Stomach smooth muscle (tissue), 2 donors: ENCODE measurements around the gene CXCL1.

ENCODE experiments used
- H3K27ac ChIP-seq: one replicate; pipeline ENCODE4 v1.7.0; 2013; ENCODE audit warnings: mild to moderate bottlenecking, low read length, inconsistent platforms
- H3K27me3 ChIP-seq, 2 donors: one replicate each; pipeline ENCODE4 v1.7.0; 2013; ENCODE audit warnings: low read length in 2 of 2; ENCODE audit not compliant: insufficient read depth in 2 of 2, control insufficient read depth in 1 of 2
- H3K36me3 ChIP-seq, 2 donors: one replicate each; pipeline ENCODE4 v1.7.0; 2013; ENCODE audit warnings: low read length in 2 of 2; ENCODE audit not compliant: control insufficient read depth in 2 of 2, insufficient read depth in 2 of 2
- H3K4me1 ChIP-seq: one replicate; pipeline ENCODE4 v1.7.0; 2013; ENCODE audit warnings: low read length; ENCODE audit not compliant: control insufficient read depth, insufficient read depth
- H3K4me3 ChIP-seq, 2 donors: one replicate each; pipeline ENCODE4 v1.7.0; 2013; ENCODE audit warnings: low read length in 2 of 2
- H3K9ac ChIP-seq, 2 donors: one replicate each; pipeline ENCODE4 v1.7.0; 2013; ENCODE audit warnings: low read length in 2 of 2, mild to moderate bottlenecking in 1 of 2
- H3K9me3 ChIP-seq, 2 donors: one replicate each; pipeline ENCODE4 v1.7.0; 2013; ENCODE audit warnings: low read length in 2 of 2; ENCODE audit not compliant: control insufficient read depth in 2 of 2
- donor health status: healthy.
- donor health status: Pancreatic carcinoma.

The CXCL1 gene

DNA sequence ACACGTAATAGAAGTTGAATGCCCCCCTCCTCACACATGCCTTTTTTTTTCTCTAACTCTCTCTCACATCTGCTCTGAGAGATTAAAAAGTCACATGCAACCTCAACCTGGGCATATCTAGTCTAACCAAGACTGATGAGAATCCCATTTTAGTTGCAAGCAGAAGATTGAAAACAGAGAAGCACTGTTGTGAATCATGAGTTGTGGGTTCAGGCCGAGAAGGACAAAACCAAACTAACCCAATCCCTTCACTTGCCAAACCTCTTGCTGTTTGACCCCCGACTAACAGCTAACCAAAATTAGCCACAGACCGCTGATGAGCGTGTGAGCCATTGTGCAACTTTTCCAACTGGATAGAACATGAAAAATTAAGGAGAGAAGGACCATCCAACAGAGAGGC lies 31.8 kb downstream of the CXCL1 start:
- Histone ChIP-seq H3K36me3 (no peaks in the 10 kb centered on the region), H3K4me1 (no peaks in the 10 kb centered on the region), H3K9ac (no peak overlapping the region), H3K9me3 (no peaks in the 10 kb centered on the region), H3K27me3 (no peaks in the 10 kb centered on the region), H3K27ac (no peak overlapping the region), H3K4me3 (no peak overlapping the region)

DNA sequence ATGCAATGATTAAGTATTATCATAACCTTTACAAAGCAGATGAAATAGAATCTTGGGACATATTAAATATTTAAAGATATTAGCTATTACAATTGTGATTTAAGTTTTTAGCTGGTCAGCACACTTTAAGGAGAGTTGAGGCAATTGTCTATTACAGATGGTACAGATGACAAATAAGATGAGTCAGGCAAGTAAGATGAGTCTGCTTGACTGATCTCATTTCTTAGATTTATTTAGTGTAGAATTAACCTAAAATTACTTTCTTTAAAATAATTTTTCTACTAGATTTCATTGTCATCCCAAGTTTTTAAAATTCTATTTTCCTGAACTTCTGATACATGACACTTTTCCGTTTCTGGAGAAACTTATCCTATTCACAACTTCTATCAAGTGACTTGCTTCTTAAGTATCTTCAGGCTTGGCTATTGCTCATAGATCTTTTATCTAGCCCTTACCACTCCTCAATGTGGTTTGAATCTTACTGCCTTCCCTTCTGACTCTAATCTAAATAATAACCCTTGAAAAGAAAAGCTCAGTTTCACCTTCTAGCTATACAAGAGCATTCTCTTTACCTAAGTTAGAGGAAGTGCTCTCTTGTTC lies 32.9 kb downstream of the CXCL1 start:
- H3K9ac ChIP-seq: no peak overlapping the region
- H3K4me1 ChIP-seq: no peaks in the 10 kb centered on the region
- no peak overlapping the region for H3K4me3 ChIP-seq
- H3K36me3 ChIP-seq: no peaks in the 10 kb centered on the region
- H3K9me3 ChIP-seq: no peaks in the 10 kb centered on the region
- H3K27me3 ChIP-seq: no peaks in the 10 kb centered on the region
- no peak overlapping the region for H3K27ac ChIP-seq

GRCh38 chr4:73902817-73903547 lies 33.8 kb downstream of the CXCL1 start:
- Histone ChIP-seq H3K9me3 (no peaks in the 10 kb centered on the region), H3K36me3 (no peaks in the 10 kb centered on the region), H3K4me1 (no peaks in the 10 kb centered on the region), H3K4me3 (no peak overlapping the region), H3K27me3 (no peaks in the 10 kb centered on the region), H3K9ac (no peak overlapping the region), H3K27ac (no peak overlapping the region)

DNA sequence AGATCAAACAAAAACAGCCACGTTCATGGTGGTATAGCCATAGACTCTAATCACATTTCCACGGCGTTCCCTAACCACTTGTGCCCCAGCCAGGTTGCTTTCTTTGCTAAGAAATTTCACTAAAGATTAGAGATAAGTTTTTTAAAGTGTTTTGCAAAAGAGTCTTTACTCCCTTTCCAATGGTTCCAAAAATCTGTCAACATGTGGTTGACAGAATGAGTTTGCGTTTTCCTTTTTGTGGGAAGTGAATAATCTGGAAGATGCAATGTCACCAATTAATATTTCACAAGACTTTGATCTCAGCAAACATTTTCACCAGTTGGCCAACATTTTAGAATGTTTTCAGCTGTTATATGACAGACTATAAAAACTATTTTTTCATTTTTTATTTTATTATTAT lies 35.3 kb downstream of the CXCL1 start:
- no peak overlapping the region for H3K9ac ChIP-seq
- H3K9me3 ChIP-seq: no peaks in the 10 kb centered on the region
- H3K27me3 ChIP-seq: no peaks in the 10 kb centered on the region
- H3K4me3 ChIP-seq: no peak overlapping the region
- H3K4me1 ChIP-seq: no peaks in the 10 kb centered on the region
- H3K27ac ChIP-seq: no peak overlapping the region
- no peaks in the 10 kb centered on the region for H3K36me3 ChIP-seq

DNA sequence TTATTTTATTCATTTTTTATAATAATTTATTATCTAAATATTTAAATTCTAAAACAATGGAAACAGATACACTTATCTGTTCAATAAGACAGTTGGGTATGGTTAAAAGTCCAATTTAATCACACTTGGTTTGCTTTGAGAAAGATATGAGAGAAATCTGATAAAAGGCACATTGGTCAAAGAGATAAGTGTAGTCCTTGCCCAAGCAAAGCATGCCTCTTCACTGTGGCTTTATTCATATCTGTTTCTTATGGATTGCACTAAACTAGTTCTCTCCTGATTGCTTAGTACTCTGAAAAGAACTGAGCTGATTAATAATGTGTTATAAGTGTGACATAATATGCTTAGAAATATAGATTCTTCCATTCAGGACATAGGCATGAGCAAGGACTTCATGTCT lies 39.8 kb downstream of the CXCL1 start:
- Histone ChIP-seq H3K9me3 (no peaks in the 10 kb centered on the region), H3K36me3 (no peaks in the 10 kb centered on the region), H3K4me3 (no peak overlapping the region), H3K27me3 (no peaks in the 10 kb centered on the region), H3K4me1 (no peaks in the 10 kb centered on the region), H3K27ac (no peak overlapping the region), H3K9ac (no peak overlapping the region)

DNA sequence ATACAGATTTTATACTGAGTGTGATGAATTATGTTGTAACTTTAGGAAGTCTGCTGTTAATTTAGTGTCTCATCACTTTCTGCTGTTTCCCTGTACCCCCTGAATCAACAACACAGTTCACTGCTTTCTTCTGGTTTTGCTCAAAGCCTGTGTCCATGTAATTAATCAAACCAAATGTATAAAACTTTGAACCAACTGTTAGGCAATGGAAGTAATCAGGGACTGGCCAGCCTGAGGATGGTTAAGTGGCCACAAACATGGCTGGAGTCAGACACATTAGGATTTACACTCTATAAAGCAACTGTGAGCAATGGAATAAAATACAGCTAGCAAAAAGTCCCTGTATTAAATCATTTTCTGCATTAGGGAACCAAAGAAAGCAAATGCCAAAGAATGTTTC lies 42.6 kb downstream of the CXCL1 start:
- Histone ChIP-seq H3K27ac (no peak overlapping the region), H3K36me3 (no peaks in the 10 kb centered on the region), H3K9ac (no peak overlapping the region), H3K9me3 (no peaks in the 10 kb centered on the region), H3K27me3 (no peaks in the 10 kb centered on the region), H3K4me3 (no peak overlapping the region), H3K4me1 (no peaks in the 10 kb centered on the region)

DNA sequence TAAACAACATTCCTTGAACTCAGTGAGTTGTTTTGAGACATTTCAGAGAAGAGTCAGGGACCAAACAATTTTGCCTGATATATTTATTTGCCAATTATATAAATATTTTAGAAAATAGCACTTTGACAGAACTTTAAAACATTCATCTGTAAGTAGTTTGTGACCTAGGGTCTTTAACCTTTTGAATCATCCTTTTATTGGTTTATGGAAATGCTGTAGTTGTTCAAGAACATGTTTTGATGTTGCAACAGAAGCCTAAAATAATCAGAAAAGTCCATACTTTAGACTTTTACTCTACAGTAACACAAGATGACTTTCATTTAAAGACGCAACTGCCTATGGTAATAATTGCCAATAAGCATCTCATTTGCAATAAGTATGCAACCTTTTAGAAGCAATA lies 43.0 kb downstream of the CXCL1 start:
- Histone ChIP-seq H3K9ac (no peak overlapping the region), H3K9me3 (no peaks in the 10 kb centered on the region), H3K27ac (no peak overlapping the region), H3K4me1 (no peaks in the 10 kb centered on the region), H3K4me3 (no peak overlapping the region), H3K36me3 (no peaks in the 10 kb centered on the region), H3K27me3 (no peaks in the 10 kb centered on the region)

GRCh38 chr4:73914071-73914470 lies 44.9 kb downstream of the CXCL1 start:
- Histone ChIP-seq H3K9ac (no peak overlapping the region), H3K4me1 (no peaks in the 10 kb centered on the region), H3K27ac (no peak overlapping the region), H3K4me3 (no peak overlapping the region), H3K36me3 (no peaks in the 10 kb centered on the region), H3K27me3 (no peaks in the 10 kb centered on the region), H3K9me3 (no peaks in the 10 kb centered on the region)

DNA sequence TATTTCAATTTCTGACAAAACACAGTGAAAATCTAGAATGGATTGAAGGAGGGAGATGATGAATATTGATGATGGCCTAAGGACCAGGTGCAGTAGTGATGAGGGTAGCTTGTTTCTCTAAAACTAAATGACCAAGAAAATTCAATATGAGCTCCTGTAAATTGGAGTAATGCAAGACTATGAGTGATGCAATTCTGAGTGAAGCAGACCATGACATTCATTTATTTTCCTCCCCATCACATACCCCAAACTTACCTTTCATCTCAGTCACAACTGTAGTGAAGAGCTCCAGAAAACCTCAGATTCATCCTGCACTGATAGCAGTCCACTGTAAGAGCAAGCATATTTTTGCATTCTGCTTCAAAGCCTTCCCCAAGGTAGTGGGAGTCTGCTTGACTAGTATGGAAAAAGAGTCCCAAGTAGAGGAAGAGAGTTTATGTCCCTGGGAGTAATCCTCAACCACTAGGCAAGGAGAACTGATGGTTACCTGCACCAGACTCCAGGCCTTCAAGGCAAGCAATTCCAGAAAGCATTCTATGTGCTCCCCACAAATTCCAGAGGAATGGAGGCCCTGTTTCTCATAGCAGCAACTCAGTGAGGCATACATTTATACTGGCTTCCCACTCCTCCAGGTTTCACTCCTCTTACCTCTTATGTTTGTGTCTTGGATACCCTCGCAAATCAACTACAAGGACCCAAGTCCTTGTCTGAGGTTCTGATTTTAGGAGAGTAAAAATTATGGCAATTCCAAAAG lies 47.2 kb downstream of the CXCL1 start:
- Histone ChIP-seq H3K36me3 (no peaks in the 10 kb centered on the region), H3K4me3 (no peak overlapping the region), H3K4me1 (no peaks in the 10 kb centered on the region), H3K27ac (no peak overlapping the region), H3K9me3 (no peaks in the 10 kb centered on the region), H3K27me3 (no peaks in the 10 kb centered on the region), H3K9ac (no peak overlapping the region)

- Histone ChIP-seq H3K27ac (no peak overlapping the region), H3K4me3 (no peak overlapping the region), H3K9ac (no peak overlapping the region), H3K4me1 (no peaks in the 10 kb centered on the region), H3K9me3 (no peaks in the 10 kb centered on the region), H3K27me3 (no peaks in the 10 kb centered on the region), H3K36me3 (no peaks in the 10 kb centered on the region)
These were observed 47.9 kb downstream of the CXCL1 start for GRCh38 chr4:73917081-73917501.

- Histone ChIP-seq H3K36me3 (no peaks in the 10 kb centered on the region), H3K9me3 (no peaks in the 10 kb centered on the region), H3K9ac (no peak overlapping the region), H3K4me1 (no peaks in the 10 kb centered on the region), H3K27ac (no peak overlapping the region), H3K4me3 (no peak overlapping the region), H3K27me3 (no peaks in the 10 kb centered on the region)
These were observed 48.9 kb downstream of the CXCL1 start for GRCh38 chr4:73918058-73918457.
